Activated CD4-positive, alpha-beta T cell treated with anti-CD3 and anti-CD28 coated beads, Interleukin-2, Interleukin-4, amounts not matched to agents 100 ng/mL and 50 ng/mL, durations not matched to agents 16 hours and 8 hours (primary cell): Measurements from ENCODE around the gene PIEZO1.

Source experiments
- DNase-seq: peaks from one replicate; pipeline ENCODE4 v3.0.0-alpha.2; 2020; ENCODE audit warnings: low spot score

The PIEZO1 gene

DNA sequence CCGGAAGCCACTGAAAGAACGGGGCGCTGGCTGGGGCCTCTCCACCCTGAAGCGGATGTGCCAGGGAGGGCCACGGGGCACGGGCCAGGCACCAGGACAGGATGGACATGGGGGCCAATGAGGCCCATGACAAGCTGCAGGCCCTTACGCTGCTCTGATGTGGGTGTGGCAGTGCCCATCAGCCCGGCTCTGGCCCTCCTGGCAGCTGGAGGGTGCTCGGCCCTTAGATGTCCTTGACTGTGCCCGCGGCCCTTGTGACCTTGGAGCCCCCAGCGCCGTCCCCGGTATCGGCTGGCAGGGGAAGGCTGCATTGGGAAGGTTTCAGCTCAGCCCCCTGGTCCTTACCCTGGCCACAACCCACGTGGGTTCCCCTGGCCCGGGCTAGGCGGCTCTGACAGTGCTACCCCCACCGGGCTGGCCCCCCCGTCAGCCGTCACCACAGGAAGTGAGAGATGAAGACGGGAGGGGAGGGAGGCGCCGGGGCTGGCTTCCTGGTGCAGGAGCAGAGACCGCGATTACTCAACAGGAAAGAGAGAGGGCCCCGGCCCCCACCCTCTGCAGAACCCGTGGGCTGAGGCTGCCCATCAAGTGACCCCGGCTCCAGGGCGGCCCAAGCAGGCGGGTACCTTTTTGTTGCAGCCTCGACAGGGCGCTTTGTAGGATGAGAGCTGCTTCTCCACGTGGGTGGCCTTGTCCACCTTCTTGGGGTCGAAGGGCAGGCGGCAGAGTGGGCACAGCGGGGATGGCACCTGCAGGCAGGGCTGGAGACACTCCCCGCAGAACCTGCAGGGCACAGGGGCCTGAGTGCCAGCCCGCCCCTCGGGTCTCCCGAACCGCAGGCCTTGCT, 84.2 kb downstream of the PIEZO1 start:
- peak; percentile 96 for DNase-seq

DNA sequence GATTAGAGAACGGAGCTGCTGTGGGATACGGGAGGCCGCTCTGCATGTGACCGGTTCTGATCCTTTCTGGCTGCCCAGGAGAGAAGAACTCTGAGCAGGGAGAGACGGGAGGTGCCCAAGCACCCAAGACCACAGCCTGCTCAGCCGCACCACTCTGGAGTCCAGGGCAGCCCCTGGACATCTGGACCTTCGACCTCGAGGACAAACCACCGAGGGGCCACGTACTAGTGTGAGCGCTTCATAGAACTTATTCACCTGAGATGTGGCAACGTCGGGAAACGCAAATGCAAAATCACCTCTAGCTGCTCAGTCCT, 84.7 kb downstream of the PIEZO1 start:
- DNase-seq: no peak

DNA sequence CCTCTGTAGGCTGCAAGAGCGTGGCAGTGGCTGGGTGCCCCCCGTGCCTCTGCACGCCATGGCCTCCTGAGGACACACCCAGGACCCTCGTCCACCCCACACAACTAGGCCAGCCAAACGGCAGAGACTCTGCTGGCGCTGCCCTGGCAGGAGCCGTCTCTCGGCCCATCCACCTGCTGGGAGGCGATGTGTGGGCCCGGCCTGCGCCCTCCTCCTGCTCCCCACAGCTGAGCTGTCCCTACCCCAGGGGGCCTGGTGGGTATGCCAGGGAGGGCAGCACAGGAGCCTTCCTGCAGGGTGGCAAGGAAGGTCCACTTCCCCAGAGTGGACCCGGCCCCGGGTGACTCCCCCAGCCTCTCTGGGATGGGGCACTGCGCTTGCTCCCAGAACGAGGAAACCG, 85.8 kb downstream of the PIEZO1 start:
- no peak for DNase-seq

DNA sequence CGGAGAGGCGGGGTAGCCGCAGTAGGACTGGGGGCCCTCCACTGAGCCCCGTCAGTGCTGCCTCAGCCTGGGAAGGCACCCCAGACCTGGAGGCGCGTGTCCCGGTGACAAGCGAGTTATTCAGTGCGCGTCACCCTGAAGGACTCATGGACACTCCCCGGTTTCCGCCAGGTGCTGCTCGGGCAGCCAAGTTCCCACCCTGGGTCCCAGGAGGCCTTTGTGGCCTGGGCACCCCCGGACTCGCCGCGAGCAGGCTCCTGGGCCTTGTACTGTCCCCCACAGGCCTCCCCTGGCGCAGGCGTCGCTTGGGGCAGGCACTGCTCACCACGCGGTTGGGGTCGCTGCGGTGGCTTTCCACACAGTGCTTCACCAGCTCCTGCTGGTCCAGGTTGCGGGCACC, 86.4 kb downstream of the PIEZO1 start:
- no peak for DNase-seq

DNA sequence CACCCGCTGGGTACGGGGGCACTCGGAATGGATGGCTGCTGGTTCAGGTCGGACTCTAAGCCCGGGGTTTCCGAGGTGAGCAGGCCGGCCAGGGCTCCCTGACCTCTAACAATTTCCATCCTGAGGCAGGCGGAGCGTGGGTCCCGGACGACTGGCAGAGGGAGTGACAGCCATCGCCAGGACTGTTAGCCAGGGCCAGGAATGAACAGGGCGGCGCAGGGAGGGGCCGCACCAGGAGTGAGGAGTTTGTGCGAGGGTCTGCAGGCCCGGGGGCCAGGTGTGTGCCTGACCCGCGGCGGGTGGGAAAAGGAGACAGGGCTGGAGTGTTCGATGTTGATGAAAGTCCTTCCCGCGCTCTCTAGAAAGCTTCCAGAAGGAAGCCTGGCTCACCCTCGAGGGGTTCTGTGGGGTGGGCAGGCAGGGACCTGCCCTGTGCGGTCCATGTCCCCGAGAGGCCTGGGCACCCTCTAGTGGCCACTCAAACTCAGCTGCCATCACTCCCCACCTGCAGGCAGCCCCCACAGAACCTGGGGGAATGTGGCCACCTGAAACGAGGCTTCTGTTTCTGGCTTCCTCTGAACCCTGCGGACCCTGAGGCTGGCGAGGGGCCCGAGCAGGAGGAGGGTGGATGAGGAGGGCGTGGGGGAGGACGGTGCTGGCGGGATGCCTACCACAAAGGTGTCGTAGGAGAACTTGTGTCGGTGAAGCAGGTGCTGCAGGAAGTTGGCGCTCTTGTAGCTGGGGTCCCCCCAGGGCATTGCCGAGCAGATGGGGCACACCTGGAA, 87.0 kb downstream of the PIEZO1 start:
- no peak for DNase-seq

DNA sequence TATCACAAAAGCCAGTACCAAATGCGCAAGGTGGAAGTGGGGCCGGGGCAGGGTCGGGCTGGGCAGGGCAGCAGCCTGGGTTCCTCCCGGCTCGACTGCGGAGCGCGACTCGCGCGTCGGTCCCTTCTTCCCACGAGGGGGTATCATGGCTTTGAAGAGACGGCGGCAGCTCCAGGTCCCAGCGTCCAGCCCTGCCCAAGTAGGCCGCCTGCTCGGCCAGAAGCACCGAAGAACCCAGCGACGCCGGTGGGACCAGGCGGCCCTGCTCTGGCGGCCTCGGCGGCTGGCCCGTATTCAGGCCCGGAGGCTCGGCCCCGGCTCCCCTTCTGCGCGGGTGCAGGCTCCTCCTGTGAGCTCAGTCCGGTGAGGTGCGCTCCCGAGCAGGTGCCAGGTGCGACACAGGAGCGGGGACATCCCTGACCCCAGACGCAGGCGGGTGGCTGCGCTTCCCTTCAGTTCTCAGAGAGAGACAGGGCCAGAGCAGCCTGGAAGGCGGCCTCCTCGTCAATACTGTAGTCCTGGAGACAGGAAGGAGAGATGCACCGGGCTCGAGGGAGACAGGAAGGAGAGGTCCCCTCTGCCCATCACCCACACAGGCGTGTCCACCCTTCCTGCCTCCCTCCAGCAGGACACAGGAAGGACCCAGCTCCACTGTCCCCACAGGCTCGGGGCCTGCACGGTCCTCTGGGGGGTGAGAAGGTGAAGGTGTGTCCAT, 87.7 kb downstream of the PIEZO1 start:
- DNase-seq: no peak

DNA sequence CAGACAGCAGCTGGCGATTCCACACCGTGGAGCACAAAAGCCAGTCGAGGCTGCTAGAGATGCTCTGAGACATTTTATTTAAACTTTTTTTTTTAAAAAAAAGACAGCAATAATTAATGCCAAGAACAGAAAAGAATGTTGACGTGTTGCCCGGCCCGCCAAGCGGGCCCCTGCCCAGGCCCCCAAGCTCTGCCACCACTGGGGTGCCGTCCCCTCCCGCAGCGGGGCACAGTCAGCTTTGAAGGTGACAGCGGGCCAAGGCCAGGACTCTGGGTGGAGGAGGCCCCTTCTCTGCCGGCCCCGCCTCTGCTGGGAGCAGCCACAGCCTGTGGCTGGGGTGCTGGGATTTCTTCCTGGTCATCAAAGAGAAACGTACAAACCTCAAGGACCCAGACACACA, 88.6 kb downstream of the PIEZO1 start:
- DNase-seq: no peak

DNA sequence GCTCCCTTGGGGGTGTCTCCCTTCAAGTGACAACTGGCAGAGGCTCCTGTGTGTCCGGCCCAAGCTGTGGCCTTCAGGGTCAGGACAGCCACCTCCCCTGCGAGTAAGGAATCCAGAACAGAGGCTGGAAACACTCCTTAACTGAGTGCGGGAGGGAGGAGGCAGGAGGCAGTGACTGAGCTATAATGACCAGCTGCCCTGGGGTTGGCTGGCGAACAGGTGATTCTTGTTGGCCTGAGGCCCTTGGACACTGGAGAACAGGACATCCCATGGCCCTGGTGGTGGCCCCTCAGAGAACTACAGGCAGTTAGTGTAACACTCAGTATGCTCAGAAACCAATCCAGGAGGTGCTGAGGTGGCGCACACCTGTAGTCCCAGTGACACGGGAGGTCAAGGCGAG, 89.3 kb downstream of the PIEZO1 start:
- no peak for DNase-seq

DNA sequence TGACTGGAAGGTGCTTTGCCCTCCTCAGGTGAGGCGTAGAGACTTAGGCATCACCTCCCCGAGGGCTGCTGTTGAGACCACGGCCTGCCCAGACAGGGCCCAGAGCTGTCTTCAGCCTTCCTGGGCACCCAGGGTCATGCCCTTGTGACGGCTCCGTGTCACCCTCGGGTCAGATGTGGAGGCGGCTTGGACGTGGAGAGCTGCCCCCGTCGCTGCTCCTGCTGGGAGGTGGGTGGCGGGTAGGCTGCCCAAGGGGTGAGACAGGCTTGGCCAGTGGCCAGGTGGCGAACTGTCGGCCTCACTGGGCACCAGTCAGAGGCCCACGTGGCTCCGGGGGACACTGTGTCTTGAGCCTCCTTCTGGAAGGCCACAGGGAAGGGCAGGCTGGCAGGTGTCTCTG, 89.8 kb downstream of the PIEZO1 start:
- no peak for DNase-seq

DNA sequence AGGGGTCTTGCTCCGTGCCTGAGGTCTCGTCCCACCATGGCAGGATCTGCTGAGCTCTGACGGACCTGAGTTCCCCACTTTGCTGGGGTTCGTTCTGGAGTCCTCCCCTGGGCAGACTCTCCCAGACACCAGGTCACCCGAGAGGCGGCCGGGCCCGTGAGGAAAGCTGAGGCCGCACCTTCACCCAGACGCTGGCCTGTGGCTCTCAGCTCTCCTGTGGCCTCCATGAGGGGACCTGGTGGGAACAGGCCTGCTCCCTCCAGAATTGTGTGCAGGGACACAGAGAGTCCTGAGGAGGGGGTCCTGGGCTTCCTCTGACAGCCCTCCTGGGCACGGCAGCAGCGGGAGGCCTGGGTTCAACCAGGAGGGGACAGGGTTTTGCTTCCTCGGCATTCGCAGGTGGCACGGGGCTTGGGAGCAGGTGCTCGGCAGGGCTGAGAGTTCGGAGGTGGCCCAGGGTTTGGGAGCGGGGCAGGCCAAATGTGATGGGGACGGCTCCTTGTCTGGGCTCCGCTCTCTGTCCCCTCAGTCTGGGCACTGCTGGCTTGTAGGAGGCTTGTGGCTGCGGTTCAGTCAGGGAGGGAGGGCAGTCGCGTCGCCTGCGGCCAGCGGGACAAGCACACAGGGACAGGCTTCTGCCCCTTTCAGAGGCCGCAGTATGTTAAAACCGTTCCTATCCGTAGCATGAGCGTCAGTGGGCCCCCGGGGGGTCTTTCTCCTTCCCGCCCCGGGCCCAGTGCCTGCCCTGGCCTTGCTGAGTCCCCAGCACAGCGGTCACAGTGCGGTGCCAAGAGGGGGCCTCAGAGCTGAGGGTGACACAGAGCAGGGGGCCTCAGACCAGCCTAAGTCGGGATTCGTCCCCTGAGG, 90.6 kb downstream of the PIEZO1 start:
- no peak for DNase-seq

DNA sequence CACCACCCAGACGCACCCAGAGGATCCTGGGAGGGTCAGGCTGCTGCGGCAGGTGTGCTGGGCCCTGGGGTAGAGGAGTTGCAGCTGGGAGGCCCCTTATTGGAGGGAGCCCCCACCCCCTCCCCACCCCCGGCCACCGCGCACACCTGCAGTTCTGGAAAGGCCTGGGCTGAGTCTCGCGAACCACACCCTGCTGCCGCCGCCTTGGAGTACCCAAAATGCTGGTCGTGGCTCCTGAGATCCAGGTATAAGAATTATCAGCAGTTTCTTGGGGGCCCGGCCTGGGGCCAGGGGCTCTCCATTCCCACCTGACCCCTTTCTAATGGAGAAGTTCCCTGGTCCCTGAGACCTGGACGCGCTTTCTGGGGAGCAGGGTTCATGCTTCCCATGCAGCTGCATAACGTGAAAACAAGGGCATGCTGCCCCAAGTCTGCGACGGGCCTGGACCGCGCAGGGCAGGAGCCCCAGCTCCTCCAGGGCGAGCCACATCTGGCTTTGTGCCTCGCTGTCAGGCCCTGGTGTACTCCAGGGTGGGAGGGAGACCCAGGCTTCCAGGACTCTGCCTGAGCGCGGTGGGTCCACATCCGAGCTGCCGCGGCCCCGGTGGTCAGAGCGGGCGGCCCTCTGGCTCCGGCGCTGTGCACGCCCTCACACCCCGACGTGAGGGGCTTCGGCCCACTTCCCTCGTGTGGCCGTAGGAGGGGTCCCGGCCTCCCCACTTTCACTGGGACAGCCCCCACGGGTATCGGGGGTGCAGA, 91.4 kb downstream of the PIEZO1 start:
- no peak for DNase-seq

DNA sequence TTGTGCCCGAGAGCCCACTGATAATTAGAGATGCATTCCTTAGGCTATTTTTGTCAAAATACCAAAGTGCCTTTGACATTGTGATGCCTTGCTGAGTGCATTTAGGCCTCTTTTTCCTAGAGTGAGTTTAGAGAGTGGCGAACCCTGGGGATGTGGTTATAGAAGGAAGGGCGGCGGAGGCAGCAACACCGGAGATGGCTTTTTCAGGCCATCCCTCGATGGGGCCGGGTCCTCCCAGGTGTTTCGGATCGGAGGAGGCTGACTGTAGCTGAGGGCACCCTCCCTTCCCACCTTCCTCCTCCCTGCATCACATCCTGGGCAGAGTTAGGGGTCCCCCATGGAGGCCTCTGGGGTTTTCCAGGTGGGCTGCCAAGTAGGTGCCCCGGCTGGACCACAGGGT, 92.2 kb downstream of the PIEZO1 start:
- no peak for DNase-seq

DNA sequence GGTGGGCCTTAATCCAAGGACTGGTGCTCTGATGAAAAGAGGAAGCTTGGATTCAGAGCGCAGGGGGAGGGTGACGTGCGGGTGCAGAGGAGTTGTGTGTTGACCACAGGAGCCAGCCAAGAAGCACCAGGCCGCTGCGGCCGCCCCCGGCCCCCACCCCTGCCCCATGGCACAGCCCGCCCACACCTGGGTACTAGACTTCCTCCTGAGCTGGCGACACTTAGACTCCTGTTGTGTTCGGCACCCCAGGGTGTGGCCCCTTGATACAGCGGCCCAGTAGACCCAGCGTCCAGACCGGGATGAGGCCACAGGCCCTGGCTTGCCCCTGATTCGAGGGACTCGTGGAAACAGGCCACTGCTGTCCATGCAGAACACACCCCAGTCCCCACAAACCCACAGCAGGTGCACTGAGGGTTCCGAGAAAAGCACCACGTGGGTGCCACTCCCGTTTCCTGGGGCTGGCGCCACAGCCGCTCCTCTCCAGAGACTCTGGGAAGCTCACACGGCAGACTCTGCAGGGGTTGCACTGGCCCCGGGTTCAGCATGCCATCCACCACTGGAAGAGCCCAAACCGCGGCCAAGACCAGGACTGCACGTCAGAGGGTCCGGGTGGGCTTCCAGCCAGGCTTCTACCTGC, 93.0 kb downstream of the PIEZO1 start:
- DNase-seq: no peak

DNA sequence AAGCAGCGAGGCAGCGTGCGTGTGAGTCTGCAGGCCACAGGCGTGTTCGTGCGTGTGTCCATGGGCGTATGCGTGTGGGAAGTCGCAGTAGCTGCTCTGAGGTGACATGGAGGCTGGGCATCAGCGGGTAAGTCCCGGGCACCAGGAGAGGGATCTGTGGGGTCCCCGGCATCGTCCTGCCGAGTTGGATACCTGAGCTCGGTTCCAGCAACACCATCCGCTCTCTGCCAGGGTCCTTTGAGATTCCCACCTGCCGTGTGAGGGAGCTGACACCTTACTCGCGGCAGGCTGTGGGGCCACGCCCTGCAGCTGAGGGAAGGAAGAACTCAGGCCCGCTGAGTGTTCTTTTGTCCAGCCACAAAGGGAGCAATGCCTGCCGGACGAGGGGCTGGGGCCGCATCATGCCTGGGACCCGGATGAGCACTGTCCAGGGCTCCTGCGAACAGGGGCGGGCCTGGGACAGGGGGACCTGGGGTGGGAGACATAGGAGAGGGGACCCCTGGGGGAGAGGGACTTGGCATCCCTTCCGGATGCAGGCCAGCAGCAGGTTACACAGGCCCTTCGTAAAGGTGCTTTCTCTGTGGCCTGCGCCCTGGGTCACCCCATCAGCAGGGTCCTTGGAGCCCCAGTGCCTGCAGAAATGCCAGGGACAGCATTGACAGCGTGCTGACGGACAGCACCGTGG, 93.7 kb downstream of the PIEZO1 start:
- no peak for DNase-seq

DNA sequence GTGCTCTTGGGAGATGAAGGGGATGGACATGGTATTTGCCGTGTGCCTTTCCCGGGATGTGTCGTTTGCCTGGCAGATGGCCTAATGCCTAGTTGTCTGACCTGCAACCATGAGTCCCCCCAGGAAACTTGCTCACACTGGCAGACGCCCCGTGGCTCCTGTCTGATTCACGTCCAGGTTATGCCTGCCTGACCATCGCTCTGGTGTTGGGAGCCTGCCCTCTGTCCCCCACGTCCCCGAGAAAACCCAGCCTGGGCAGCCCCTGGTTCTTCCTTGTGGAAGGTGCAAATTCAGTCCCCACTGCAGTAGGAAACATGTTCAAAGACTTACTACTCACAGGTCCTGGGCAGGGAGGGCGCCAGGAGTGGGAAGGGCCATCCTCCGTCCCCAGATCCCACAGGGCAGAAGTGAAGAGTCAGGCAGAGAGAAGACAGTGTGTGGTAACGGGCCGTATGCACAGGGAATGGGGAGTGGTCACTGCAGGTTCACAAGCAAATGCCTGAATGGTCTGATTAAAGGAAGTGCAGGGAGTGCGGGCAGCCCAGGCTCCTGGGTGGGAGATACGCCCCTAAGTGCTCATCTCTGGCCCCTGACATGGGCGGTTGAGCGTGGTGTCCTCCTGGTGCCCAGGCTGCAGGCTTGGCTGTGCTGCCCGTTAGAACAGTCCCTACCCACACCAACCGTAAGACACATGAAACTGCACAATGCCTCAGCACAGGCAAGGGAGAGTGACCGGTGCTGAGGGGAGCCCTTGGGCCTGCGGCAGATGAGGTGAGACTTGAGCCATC, 94.5 kb downstream of the PIEZO1 start:
- no peak for DNase-seq

DNA sequence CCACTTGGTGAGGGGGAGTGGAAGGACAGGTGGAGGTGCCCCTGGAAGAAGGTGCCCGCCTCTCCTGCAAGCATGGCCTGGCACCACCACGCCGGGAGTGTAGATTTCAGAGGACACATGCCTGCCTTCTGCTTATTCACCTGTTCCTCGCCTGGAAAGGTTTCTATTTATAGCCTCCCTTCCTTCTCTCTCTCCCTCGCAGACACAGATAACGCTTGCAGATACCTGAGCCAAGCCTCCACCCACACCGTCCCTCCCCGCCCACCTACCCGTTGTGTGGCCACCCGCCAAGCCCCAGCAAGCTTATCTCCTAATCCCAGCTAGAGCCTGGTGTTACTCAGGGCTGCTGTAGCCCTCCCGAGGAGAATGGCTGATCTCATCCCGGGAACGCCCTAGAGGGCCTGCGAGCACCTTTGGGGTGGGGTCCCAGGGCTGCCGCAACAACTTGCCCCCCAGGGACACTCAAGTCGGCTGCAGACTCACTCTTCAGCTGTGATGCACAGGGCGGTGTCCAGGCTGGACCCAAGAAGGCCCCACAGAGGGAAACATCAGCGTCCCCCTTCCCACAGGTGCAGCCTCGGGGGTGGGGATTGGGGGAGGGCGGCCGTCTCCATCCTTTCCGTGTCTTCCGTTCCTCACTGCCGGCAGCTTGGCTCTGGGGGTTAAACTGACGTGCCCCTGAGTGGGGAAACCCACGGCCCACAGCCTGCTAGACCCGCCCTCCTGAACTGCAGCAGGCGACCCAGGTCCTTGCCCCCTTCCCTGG, 96.8 kb downstream of the PIEZO1 start:
- no peak for DNase-seq

DNA sequence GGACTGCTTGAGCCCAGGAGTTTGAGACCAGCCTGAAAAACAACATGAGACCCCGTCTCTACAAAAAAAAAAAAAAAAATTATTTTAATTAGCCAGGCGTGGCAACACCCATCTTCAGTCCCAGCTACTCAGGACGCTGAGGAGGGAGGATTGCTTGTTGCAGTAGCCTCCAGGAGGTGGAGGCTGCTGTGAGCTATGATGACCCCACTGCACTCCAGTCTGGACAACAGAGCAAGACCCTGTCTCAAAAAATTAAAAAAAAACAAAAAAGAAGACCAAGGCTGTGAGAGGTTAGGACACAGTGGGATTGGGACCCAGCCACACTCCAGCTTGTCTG, 97.4 kb downstream of the PIEZO1 start:
- no peak for DNase-seq

DNA sequence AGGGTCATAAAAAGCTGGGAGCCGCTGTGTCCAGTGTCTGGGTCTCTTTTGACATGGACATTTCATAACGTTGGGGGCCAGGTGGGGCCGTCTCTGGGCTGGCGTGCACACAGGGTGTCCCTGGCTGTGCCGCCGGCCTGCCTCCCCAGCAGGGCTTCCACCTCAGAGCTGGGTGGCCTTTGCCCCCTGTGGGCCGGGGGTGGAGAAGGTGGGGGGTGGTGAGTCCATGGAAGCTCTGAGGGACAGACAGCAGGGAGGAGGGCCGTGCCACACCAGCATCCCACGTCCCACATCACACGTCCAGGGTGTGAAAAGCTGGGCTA, 97.8 kb downstream of the PIEZO1 start:
- no peak for DNase-seq
